Ishikawa (cell line): Measurements from ENCODE around the gene SPATA33.

Experiments
- CREB1 ChIP-seq: IDR thresholded peaks from 2 replicates; pipeline ENCODE4 v1.6.1; 2012; ENCODE audit warnings: low read depth
- NFIC ChIP-seq: IDR thresholded peaks from 2 replicates; pipeline ENCODE4 v1.6.1; 2012

DNA sequence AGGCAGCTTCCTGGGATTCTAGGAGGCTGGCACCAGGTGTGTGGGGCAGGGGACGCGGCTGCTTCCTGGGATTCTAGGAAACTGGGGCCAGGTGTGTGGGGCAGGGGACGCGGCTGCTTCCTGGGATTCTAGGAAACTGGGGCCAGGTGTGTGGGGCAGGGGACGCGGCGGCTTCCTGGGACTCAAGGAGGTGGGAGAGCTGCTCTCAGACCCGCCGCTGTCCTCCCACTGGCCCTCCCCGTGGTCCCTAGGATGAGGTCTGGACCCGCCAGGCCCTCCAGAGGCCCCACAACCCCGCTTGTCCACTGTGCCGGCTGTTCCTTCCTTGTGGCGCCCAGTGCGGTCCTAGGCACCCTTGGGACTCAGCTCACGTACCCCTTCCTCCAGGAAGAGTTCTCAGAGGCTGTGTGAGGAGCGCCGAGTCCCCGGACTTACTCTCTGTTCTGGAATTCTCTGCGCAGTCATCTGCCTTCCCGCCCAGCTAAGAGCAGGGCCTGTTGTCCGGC is 43.6 kb upstream of the SPATA33 start:
- TF ChIP-seq NFIC (no peak), CREB1 (no peak)
